ENCODE results near the gene BCORL1. TPM values are rescaled to one million over a fixed set of nuclear protein-coding genes. Genes with fewer than 3 reads are reported as not detected.

BCORL1 gene
- total and polyA plus RNA-seq, 2 of the 8 experiments (the other 6 are each of a cell fraction or from before 2014, with no cell fraction given): 1.4 to 6.2 TPM

- Histone ChIP-seq H2AFZ (ENCODE audit: low read length) (no peak overlapping the region), H3K36me3 (ENCODE audit: control insufficient read depth in 2 of 4, insufficient read depth in 4 of 4, low read length in 3 of 4) (peaks cover 0 to 3% (median 0%) of the 10 kb centered on the region in 4 experiments; a peak in 2 of 8 replicates), H3K14ac (ENCODE audit: insufficient read length) (no peak overlapping the region), H4K5ac (ENCODE audit: insufficient read length, low read depth, low read length) (no peak overlapping the region), H3K4me1 (replicated peaks in 1 of 4; ENCODE audit: control insufficient read depth in 3 of 4, insufficient read depth in 4 of 4, low read length in 3 of 4) (peaks cover 0 to 14% (median 4%) of the 10 kb centered on the region in 4 experiments; a peak in 6 of 7 replicates), H2BK20ac (ENCODE audit: low read length) (no peak overlapping the region), H3K4me3 (ENCODE audit: extremely low read depth in 1 of 4, insufficient read depth in 2 of 4, low read depth in 3 of 4, low read length in 4 of 4) (no peak overlapping the region), H3K79me1 (ENCODE audit: low read depth, low read length) (no peaks in the 10 kb centered on the region), H3K27ac (ENCODE audit: low read depth, low read length) (no peak overlapping the region), H3K4me2 (ENCODE audit: insufficient read depth in 1 of 2, low read depth in 2 of 2, low read length in 2 of 2) (no peak overlapping the region), H3K23ac (ENCODE audit: insufficient read length) (no peak overlapping the region), H2BK5ac (ENCODE audit: low read depth, low read length) (no peak overlapping the region), H3K27me3 (replicated peaks in 1 of 4; ENCODE audit: control insufficient read depth in 3 of 4, extremely low read depth in 1 of 4, insufficient read depth in 3 of 4, low read length in 3 of 4) (peaks cover 4 to 28% (median 21%) of the 10 kb centered on the region in 4 experiments), H3K18ac (ENCODE audit: extremely low read depth, low read length) (no peak overlapping the region), H3K9ac (replicated peaks in 1 of 4; ENCODE audit: extremely low read depth in 1 of 4, low read depth in 3 of 4, low read length in 3 of 4) (no peak overlapping the region), H2AK5ac (ENCODE audit: low read depth, low read length) (no peak overlapping the region), H2BK15ac (ENCODE audit: low read length) (no peak overlapping the region), H4K8ac (ENCODE audit: extremely low read depth, insufficient read depth, low read length) (no peak overlapping the region), H2BK120ac (replicated peaks; ENCODE audit: low read depth, low read length) (no peak overlapping the region), H4K20me1 (replicated peaks in 1 of 2; ENCODE audit: control insufficient read depth in 1 of 2, insufficient read depth in 2 of 2, low read length in 2 of 2) (no peaks in the 10 kb centered on the region), H3K56ac (replicated peaks; ENCODE audit: insufficient read length, low read depth, low read length) (no peak overlapping the region), H3K4ac (replicated peaks; ENCODE audit: insufficient read length, low read depth, low read length) (no peak overlapping the region), H4K91ac (replicated peaks; ENCODE audit: insufficient read length, low read length) (no peak overlapping the region), H3K79me2 (ENCODE audit: control insufficient read depth in 1 of 2, insufficient read depth in 2 of 2, low read length in 2 of 2) (no peaks in the 10 kb centered on the region), H2BK12ac (ENCODE audit: low read depth, low read length) (no peak overlapping the region), H3K23me2 (ENCODE audit: low read depth, low read length) (no peaks in the 10 kb centered on the region; the same call in 1 of the 2 replicates), H3K9me3 (ENCODE audit: insufficient read depth in 2 of 2, low read depth in 1 of 2, low read length in 1 of 2) (no peaks in the 10 kb centered on the region)
- DNase-seq (ENCODE audit: low read depth in 1 of 2, low spot score in 2 of 2) (peak in 1 of 2 experiments; percentile 45), FAIRE-seq (no peak)
- POLR2A ChIA-PET (ENCODE audit: partially characterized antibody): interaction anchor here (0.7 to 0.9 kb wide), 2 partner anchors 59 to 96 kb away, joined by 3 read pairs; no protein-coding TSS in a partner anchor
- CTCF ChIA-PET (ENCODE audit: partially characterized antibody): interaction anchor here (0.7 to 1.3 kb wide), 3 partner anchors 14 to 29 kb away, joined by 3 read pairs; no protein-coding TSS in a partner anchor
- 77% methylated on average over 9 of the region's 9 CpGs; no CpG with 5 or more reads in 1 of the 2 experiments for WGBS, 2 experiments (ENCODE audit: extremely low coverage in 1 of 2, insufficient coverage in 1 of 2, insufficient read length in 1 of 2, insufficient replicate concordance in 2 of 2, low coverage in 1 of 2, low lambda C conversion rate in 2 of 2, missing lambda C conversion rate in 1 of 2)
- TF ChIP-seq CHD1 (IDR thresholded peaks at IDR 0.05; ENCODE audit: low read depth, low read length) (no peak), SAP30 (IDR thresholded peaks at IDR 0.05; ENCODE audit: insufficient read depth, insufficient replicate concordance, low read length) (no peak), SP2 (IDR thresholded peaks at IDR 0.05; ENCODE audit: low read length) (no peak), ATF2 (IDR thresholded peaks at IDR 0.05; ENCODE audit: low read length) (no peak)
Observed at GRCh38 chrX:130057209-130057608, 74.8 kb downstream of the BCORL1 start.
